H9 (cell line): ENCODE measurements around the gene NLRC3. TPM values are rescaled to one million over a fixed set of nuclear protein-coding genes. Genes with fewer than 3 reads are reported as not detected.
A peak's percentile ranks its signal among the peaks of the same experiment; 100 is the strongest.

Experiments
- DNase-seq: peaks from one replicate; pipeline ENCODE4 v3.0.0-alpha.2; 2017
- H2AFZ ChIP-seq: one replicate; pipeline ENCODE4 v1.6.1; 2013; ENCODE audit warnings: mild to moderate bottlenecking, low read length, control low read depth, moderate library complexity
- H2AK5ac ChIP-seq: 2 replicates; pipeline ENCODE4 v1.6.1; 2013; ENCODE audit warnings: low read length, control low read depth, mixed read lengths; ENCODE audit not compliant: insufficient read length
- H2BK120ac ChIP-seq: one replicate; pipeline ENCODE4 v1.6.1; 2013; ENCODE audit warnings: low read depth, mild to moderate bottlenecking, low read length, control low read depth, inconsistent platforms; ENCODE audit not compliant: poor library complexity, severe bottlenecking
- H2BK12ac ChIP-seq: 2 replicates; pipeline ENCODE4 v1.6.1; 2013; ENCODE audit warnings: low read length, control low read depth, mixed read lengths, low read depth; ENCODE audit not compliant: insufficient read length
- H2BK15ac ChIP-seq: 2 replicates; pipeline ENCODE4 v1.6.1; 2013; ENCODE audit warnings: low read depth, low read length, control low read depth
- H2BK20ac ChIP-seq: one replicate; pipeline ENCODE4 v1.6.1; 2013; ENCODE audit warnings: low read depth, mild to moderate bottlenecking, low read length, control low read depth, inconsistent platforms; ENCODE audit not compliant: poor library complexity, severe bottlenecking
- H2BK5ac ChIP-seq: 2 replicates; pipeline ENCODE4 v1.6.1; 2013; ENCODE audit warnings: low read length, control low read depth, mixed read lengths; ENCODE audit not compliant: insufficient read length
- H3K14ac ChIP-seq: 2 replicates; pipeline ENCODE4 v1.6.1; 2013; ENCODE audit warnings: low read length, control low read depth; ENCODE audit not compliant: insufficient read depth
- H3K18ac ChIP-seq: 2 replicates; pipeline ENCODE4 v1.6.1; 2013; ENCODE audit warnings: low read depth, mild to moderate bottlenecking, mixed read lengths, low read length, control low read depth; ENCODE audit not compliant: insufficient read length
- H3K23ac ChIP-seq: 2 replicates; pipeline ENCODE4 v1.6.1; 2013; ENCODE audit warnings: low read length, control low read depth, mixed read lengths, low read depth; ENCODE audit not compliant: insufficient read length
- H3K23me2 ChIP-seq: 2 replicates; pipeline ENCODE4 v1.6.1; 2013; ENCODE audit warnings: low read depth, mild to moderate bottlenecking, mixed read lengths, low read length, control low read depth; ENCODE audit not compliant: insufficient read length, poor library complexity, severe bottlenecking
- H3K27ac ChIP-seq: 2 replicates; pipeline ENCODE4 v1.5.1; 2013; ENCODE audit warnings: low read length, control low read depth, mixed read lengths, low read depth; ENCODE audit not compliant: insufficient read length
- H3K27me3 ChIP-seq: 2 replicates; pipeline ENCODE4 v1.6.1; 2013; ENCODE audit warnings: low read length, control low read depth, inconsistent platforms; ENCODE audit not compliant: insufficient read depth
- H3K4ac ChIP-seq: 2 replicates; pipeline ENCODE4 v1.6.1; 2013; ENCODE audit warnings: low read depth, mild to moderate bottlenecking, control low read depth, inconsistent platforms, low read length, moderate library complexity
- H3K4me1 ChIP-seq: 2 replicates; pipeline ENCODE4 v1.6.1; 2013; ENCODE audit warnings: low read length, control low read depth, inconsistent platforms; ENCODE audit not compliant: insufficient read depth
- H3K4me2 ChIP-seq: 2 replicates; pipeline ENCODE4 v1.6.1; 2013; ENCODE audit warnings: low read length, control low read depth, mixed read lengths; ENCODE audit not compliant: insufficient read length, insufficient read depth
- H3K56ac ChIP-seq: 2 replicates; pipeline ENCODE4 v1.6.1; 2013; ENCODE audit warnings: low read depth, mild to moderate bottlenecking, mixed read lengths, low read length, control low read depth; ENCODE audit not compliant: insufficient read length
- H3K79me1 ChIP-seq: 2 replicates; pipeline ENCODE4 v1.6.1; 2013; ENCODE audit warnings: low read depth, mild to moderate bottlenecking, moderate library complexity, low read length, control low read depth, inconsistent platforms; ENCODE audit not compliant: insufficient read depth, poor library complexity, severe bottlenecking
- H3K79me2 ChIP-seq: 2 replicates; pipeline ENCODE4 v1.6.1; 2013; ENCODE audit warnings: low read length, control low read depth, inconsistent platforms; ENCODE audit not compliant: insufficient read depth
- H3K9ac ChIP-seq: 2 replicates; pipeline ENCODE4 v1.6.1; 2013; ENCODE audit warnings: low read length, control low read depth, mixed read lengths; ENCODE audit not compliant: insufficient read length; ENCODE audit errors: extremely low read depth
- H3K9me3 ChIP-seq: one replicate; pipeline ENCODE4 v1.6.1; 2013; ENCODE audit warnings: low read depth, low read length, inconsistent platforms; ENCODE audit not compliant: control insufficient read depth
- H3T11ph ChIP-seq: one replicate; pipeline ENCODE4 v1.6.1; 2013; ENCODE audit warnings: mild to moderate bottlenecking, low read length, control low read depth, inconsistent platforms
- H4K20me1 ChIP-seq: one replicate; pipeline ENCODE4 v1.6.1; 2013; ENCODE audit not compliant: control insufficient read depth, insufficient read length, insufficient read depth
- H4K5ac ChIP-seq: 2 replicates; pipeline ENCODE4 v1.6.1; 2013; ENCODE audit warnings: low read depth, mild to moderate bottlenecking, mixed read lengths, low read length, control low read depth; ENCODE audit not compliant: insufficient read length
- H4K8ac ChIP-seq: replicated peaks from 2 replicates; pipeline ENCODE4 v1.6.1; 2013; ENCODE audit warnings: low read length, control low read depth, mixed read lengths, low read depth; ENCODE audit not compliant: insufficient read length
- H4K91ac ChIP-seq: 2 replicates; pipeline ENCODE4 v1.6.1; 2013; ENCODE audit warnings: low read depth, mild to moderate bottlenecking, moderate library complexity, mixed read lengths, low read length, control low read depth; ENCODE audit not compliant: insufficient read length
- H3K27ac Mint-ChIP-seq, 3 experiments: 2 replicates in 2 of 3; 3 replicates in 1 of 3; pipeline ENCODE4 v1.8.0; 2020 to 2021; ENCODE audit warnings: mixed read lengths in 3 of 3, mild to moderate bottlenecking in 1 of 3, moderate library complexity in 1 of 3
- H3K27me3 Mint-ChIP-seq: 2 replicates; pipeline ENCODE4 v1.8.0; 2021; ENCODE audit warnings: low read depth, mild to moderate bottlenecking, moderate library complexity, mixed read lengths
- H3K36me3 Mint-ChIP-seq, 3 experiments: 2 replicates in 2 of 3; 3 replicates in 1 of 3; pipeline ENCODE4 v1.8.0; 2020 to 2021; ENCODE audit warnings: low read depth in 3 of 3, mixed read lengths in 3 of 3; ENCODE audit not compliant: insufficient read depth in 1 of 3
- H3K4me1 Mint-ChIP-seq, 2 experiments: 2 replicates each; pipeline ENCODE4 v1.8.0; 2020; ENCODE audit warnings: mixed read lengths in 2 of 2
- H3K4me3 Mint-ChIP-seq, 2 experiments: 2 replicates in 1 of 2; 3 replicates in 1 of 2; pipeline ENCODE4 v1.8.0; 2020 to 2021; ENCODE audit warnings: mild to moderate bottlenecking in 2 of 2, mixed read lengths in 2 of 2, moderate library complexity in 1 of 2
- H3K9me3 Mint-ChIP-seq, 2 experiments: 2 replicates in 1 of 2; 3 replicates in 1 of 2; pipeline ENCODE4 v1.8.0; 2020; ENCODE audit warnings: mild to moderate bottlenecking in 2 of 2, mixed read lengths in 2 of 2, moderate library complexity in 1 of 2
- WGBS: extraction: QIAGEN DNeasy Blood & Tissue Kit; methylation state at CpG from one replicate; pipeline ENCODE4 v1.1.7; 2013; ENCODE audit warnings: missing lambda C conversion rate, low lambda C conversion rate, mixed read lengths; ENCODE audit not compliant: insufficient read length; ENCODE audit errors: extremely low coverage; 5-methylcytosine and 5-hydroxymethylcytosine counted together
- total RNA-seq: library from RNA; stranded (reverse); gene quantifications from 2 replicates; pipeline ENCODE4 v1.2.1, GENCODE V29; 2021
- TF ChIP-seq, protein P1 (sequence below): fragments of 200-600 bp; sonication (generic); conservative IDR thresholded peaks from 3 replicates; pipeline ENCODE4 v1.8.0; 2021; ENCODE audit warnings: antibody characterized with exemption, mild to moderate bottlenecking

NLRC3 gene
- total RNA-seq, 1 experiment from 2014 or later: 0.44 TPM

DNA sequence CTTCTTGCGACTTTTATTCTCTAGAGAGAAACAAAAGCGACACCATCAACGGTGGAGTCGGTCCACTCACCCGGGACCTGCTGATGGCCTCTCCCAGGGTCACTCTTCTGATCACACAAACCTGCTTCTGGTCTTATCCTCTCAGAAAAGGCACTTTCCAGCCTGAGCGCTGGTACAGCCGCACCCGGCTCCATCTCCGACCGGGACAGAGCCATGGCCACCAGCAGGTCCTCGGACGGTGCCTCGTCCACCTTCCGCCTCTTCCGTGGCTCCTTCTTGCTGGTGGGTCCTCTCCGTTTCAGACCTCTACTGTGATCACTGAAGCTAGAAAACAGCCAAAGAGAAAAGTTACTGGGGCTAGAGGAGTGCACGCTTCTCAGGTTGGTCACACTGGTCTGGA lies 20.5 kb upstream of the NLRC3 start:
- Histone ChIP-seq H3K4me1 (no peaks in the 10 kb centered on the region), H4K91ac (no peak overlapping the region), H2BK120ac (no peak overlapping the region), H3K56ac (no peak overlapping the region), H3K14ac (no peak overlapping the region), H3K9me3 (peaks cover 18% of the 10 kb centered on the region), H3K27ac (no peak overlapping the region), H2BK12ac (no peak overlapping the region), H4K5ac (no peak overlapping the region), H2BK20ac (no peak overlapping the region), H2BK5ac (no peak overlapping the region), H3K4me2 (no peak overlapping the region), H3K9ac (no peak overlapping the region), H3K79me1 (no peaks in the 10 kb centered on the region), H2AK5ac (no peak overlapping the region), H3K18ac (no peak overlapping the region), H2BK15ac (no peak overlapping the region), H3K23ac (no peak overlapping the region), H4K20me1 (no peaks in the 10 kb centered on the region), H4K8ac (no peak overlapping the region), H3K79me2 (no peaks in the 10 kb centered on the region), H3K4ac (no peak overlapping the region), H2AFZ (no peak overlapping the region), H3K27me3 (no peaks in the 10 kb centered on the region), H3T11ph (no peak overlapping the region), H3K23me2 (no peaks in the 10 kb centered on the region)
- Mint-ChIP-seq H3K4me3 (no peak overlapping the region), H3K9me3 (peaks cover 23 to 24% of the 10 kb centered on the region in 2 experiments), H3K27ac (peak overlapping the region in 1 of 3 experiments; percentile 59; a peak in 1 of 7 replicates), H3K36me3 (peaks cover 52 to 58% (median 53%) of the 10 kb centered on the region in 3 experiments), H3K4me1 (no peaks in the 10 kb centered on the region), H3K27me3 (no peaks in the 10 kb centered on the region)
- no CpG with 5 or more reads among the region's 17 CpGs for WGBS
- no peak for DNase-seq
- TF ChIP-seq, protein P1, sequence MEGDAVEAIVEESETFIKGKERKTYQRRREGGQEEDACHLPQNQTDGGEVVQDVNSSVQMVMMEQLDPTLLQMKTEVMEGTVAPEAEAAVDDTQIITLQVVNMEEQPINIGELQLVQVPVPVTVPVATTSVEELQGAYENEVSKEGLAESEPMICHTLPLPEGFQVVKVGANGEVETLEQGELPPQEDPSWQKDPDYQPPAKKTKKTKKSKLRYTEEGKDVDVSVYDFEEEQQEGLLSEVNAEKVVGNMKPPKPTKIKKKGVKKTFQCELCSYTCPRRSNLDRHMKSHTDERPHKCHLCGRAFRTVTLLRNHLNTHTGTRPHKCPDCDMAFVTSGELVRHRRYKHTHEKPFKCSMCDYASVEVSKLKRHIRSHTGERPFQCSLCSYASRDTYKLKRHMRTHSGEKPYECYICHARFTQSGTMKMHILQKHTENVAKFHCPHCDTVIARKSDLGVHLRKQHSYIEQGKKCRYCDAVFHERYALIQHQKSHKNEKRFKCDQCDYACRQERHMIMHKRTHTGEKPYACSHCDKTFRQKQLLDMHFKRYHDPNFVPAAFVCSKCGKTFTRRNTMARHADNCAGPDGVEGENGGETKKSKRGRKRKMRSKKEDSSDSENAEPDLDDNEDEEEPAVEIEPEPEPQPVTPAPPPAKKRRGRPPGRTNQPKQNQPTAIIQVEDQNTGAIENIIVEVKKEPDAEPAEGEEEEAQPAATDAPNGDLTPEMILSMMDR: no peak
